GM18519 (cell line): ENCODE data around the gene BTK.

Experiments used
- ATAC-seq: cut with Tn5 transposase; IDR thresholded peaks from one replicate; pipeline ENCODE4 v1.9.1; 2021; ENCODE audit warnings: mild to moderate bottlenecking, moderate library complexity; ENCODE audit not compliant: unreplicated experiment, low FRiP score

BTK gene

GRCh38 chrX:101385795-101386541 is at the start of gene BTK:
TSS of gene BTK (minus strand) at chrX:101386191. CDS start at chrX:101375284, 10,907 bp downstream.
- ATAC-seq, result peak; percentile 46

DNA sequence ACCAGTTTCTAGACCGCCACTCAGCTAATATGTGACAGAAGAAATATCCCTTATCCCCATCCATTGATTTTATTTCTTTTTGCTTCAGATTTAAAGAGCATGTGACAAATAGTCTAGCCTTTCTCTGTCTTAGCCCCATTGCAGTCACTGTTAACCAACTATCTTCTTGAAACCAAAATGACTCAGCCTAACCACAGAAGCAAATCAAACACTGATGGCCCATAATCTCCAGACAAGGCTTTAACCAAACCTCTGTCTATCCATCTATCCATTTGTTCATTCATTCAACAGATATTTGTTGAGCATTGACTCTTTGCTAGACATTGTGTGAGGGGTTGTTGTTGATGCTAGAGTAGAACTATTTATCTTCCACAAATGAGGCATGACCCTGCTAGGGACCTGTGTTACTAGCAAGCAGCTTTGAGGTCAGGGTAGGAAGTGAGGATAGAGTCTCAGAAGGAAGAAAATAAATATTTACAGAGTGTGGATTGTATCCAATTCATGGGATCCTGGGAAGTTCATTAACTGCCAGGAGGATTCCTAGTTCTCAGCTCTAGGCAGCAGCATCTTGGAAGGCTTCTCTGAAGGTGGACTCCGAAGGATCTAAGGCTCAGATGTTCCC is 44.6 kb upstream of the BTK start:
- peak; percentile 85 for ATAC-seq

DNA sequence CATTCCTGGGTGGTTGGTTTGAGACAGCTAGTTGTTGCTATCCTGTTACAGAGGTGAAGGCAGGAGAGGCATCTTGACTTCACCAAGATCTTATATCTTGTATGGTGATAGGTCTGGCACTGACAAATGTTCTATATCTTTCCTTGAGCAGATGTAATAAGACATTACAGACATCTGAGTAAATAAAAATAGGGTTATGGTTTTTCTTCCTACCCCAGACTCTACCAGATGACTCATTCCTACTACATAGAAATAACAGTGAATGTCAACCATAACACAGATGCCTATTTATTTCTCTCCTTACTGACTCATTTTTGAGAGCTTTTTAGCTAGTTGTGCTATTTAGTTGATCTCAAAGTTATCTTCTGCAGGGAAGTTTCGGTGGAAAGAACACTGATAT is 43.9 kb upstream of the BTK start:
- peak; percentile 65 for ATAC-seq

DNA sequence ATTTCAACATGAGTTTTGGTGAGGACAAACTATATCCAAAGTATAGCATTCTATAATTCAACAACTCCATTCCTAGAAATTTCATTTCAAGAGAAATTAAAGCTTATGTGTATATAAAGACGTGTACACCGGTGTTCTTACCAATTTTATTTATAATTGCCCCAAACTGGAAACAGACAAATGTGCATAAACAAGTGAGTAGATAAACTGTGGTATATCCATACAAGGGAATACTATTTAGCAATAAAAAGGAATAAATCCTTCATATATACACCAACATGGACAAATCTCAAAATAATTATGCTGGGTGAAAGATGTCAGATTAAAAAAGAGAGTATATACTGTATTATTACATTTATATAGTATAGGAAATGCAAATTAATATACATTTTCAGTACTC is 42.0 kb upstream of the BTK start:
- ATAC-seq, result no peak

DNA sequence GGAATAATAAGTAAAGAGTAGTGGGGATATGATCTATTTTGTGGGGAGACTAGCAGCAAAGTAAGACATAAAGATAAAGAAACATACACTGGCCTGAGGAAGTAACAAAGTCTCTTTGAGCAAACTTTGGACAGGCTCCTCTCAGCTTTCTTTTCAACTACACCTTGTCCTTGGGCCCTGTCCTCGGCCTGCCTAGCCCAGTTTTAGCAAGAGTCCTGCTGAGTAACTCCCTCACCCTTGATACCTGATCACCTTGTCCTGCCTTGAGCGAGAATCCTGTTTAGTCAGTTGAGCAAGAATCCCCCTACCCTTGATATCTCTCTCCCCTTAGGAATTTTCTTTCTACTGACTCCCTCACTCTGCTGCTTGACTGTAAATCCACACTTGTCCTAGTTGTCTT is 33.5 kb upstream of the BTK start:
- no peak for ATAC-seq

DNA sequence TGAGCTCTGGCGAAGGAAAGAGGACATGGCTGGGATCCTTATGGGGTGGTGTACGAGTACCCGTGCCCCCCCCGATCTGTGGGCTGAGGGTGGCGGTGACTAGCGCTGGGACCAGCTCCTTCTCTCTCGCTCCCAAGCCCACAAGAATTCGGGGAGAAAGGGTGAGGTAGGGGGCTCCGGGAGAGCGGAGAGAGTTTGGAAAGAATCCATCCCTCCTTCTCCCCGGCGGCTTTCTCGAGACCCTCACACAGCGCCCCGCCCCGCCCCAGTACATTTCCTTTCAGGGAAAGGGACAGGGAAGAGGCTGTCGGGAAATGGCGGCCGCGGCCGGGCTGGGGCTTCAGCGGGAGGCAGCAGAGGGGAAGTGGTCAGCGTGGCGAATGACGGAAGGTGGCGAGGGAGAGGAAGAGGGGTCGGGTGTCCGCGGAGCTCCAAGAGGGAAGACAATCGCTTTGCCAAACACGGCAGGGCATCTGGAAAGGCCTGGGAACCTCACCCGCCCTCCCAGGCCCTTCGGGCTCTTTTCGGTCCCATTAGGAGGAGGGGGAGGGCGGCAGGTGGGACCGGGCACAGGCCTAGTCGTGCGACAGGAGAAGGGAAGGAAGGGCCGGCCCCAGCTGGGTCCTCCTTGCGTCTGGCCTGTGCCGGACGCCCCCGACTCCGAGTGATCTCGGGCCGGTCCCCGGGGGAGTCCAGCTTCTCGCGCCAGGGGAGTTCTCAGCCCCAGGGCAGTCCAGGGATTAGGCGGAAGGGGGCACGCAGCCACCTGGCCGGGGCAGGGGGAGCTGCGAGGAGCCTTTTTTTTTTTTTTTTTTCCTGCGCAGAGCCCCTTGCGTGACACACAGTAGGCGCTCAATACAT is 32.2 kb upstream of the BTK start:
- ATAC-seq, result no peak

- ATAC-seq, result no peak
These were observed 31.2 kb upstream of the BTK start for GRCh38 chrX:101417190-101417589.

GRCh38 chrX:101416691-101417090 is 30.7 kb upstream of the BTK start:
- no peak for ATAC-seq

- ATAC-seq, result peak; percentile 53
These were observed 29.5 kb upstream of the BTK start for GRCh38 chrX:101415180-101416145.

DNA sequence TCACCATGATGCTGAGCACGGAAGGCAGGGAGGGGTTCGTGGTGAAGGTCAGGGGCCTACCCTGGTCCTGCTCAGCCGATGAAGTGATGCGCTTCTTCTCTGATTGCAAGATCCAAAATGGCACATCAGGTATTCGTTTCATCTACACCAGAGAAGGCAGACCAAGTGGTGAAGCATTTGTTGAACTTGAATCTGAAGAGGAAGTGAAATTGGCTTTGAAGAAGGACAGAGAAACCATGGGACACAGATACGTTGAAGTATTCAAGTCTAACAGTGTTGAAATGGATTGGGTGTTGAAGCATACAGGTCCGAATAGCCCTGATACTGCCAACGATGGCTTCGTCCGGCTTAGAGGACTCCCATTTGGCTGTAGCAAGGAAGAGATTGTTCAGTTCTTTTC is 26.0 kb upstream of the BTK start:
- no peak for ATAC-seq

DNA sequence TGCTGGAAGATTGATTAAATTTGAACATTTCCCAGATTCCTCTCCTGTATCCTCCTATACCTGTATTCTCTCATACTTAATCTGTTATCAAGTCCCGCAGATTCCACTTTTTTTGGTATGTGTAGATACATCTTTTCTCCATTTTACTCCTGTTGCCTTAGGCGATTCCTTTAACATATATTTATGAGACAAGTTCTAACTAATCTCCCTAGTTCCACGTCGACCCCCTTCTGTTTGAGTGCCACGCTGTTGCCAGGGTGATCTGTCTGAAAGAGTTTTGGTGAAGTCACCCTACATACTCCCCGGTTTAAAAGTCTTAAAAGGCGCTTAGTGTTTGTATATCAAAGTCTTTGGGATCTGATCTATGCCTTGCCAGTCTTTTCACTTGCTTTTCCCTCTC is 24.5 kb upstream of the BTK start:
- no peak for ATAC-seq

DNA sequence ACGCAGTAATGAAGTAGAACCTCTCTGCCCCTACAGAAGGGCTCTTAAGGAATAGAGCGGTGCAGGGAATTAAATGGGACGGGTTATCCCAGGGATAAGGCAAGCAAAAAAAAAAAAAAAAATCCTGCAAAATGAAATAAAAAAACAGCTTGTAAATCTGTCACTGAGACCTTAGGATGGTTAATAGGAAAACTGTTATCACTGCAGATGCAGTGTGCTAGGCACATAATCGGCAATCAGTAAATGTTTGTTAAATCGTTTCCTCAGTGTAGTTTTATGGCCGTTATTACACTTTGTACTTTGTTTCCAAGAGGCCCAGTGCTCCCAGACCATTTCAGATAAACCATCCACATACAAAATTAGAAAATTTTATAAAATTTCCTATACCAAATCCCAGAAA is 23.1 kb upstream of the BTK start:
- no peak for ATAC-seq

DNA sequence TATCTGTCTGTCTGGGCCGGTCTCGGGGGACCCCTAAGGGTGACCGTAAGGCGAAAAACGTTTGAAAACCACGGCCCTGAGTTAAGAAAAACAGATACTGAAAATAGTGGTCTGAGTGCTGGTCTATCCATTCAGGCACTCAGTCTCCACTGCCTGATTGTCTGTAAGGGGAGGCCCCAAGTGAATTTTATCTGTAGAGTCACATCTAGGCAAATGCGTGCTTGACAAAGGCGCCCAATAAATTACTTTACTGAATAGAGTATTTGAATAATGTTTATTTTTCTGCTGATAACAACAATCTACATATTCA is 22.5 kb upstream of the BTK start:
- no peak for ATAC-seq

DNA sequence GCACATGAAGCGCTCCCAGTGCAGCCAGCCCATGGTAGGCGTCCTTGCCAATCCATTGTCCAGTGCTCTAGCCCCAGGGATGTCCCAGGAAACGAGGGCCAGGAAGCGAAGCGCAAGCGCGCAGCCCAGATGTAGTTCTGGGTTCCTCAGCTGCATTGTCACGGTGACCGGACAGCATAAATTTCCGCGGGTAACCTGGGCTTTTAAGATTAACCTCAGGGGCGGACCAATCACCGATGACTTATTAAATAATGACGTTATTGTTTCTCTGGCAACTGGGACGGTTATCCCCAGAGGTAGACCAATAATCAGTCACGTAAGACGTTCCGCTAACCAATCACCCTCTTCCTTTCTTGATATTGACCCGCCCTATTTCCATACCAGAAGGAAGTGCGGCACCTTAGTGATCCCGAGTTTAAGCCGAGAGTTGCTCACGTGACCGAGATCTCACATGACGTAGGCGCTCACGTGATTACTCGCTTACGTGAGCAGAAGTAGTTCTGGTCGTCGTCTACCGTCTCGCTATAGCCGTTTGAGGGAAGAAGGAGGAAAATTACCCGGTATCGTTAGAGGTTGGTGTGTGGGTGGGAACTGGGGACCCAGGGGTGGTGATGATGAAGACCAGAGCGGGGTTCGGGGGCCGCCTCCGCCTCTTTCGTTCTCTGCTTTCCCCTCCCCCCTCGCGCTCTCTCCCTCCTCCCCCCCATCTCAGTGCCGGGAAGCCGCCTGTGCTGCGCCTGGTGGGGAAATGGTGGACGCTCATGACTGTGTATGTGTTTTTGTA is 21.9 kb upstream of the BTK start, which contains the start of the genes GLA and HNRNPH2:
Gene GLA, minus strand, starts transcription at position 178 of the 784 bp plus-strand sequence. Its CDS starts 22 bp downstream, at position 156.
Gene HNRNPH2, plus strand, starts transcription at position 475 of the 784 bp plus-strand sequence. CDS start 3,767 bp downstream, outside the sequence.
- ATAC-seq, result peak; percentile 91

DNA sequence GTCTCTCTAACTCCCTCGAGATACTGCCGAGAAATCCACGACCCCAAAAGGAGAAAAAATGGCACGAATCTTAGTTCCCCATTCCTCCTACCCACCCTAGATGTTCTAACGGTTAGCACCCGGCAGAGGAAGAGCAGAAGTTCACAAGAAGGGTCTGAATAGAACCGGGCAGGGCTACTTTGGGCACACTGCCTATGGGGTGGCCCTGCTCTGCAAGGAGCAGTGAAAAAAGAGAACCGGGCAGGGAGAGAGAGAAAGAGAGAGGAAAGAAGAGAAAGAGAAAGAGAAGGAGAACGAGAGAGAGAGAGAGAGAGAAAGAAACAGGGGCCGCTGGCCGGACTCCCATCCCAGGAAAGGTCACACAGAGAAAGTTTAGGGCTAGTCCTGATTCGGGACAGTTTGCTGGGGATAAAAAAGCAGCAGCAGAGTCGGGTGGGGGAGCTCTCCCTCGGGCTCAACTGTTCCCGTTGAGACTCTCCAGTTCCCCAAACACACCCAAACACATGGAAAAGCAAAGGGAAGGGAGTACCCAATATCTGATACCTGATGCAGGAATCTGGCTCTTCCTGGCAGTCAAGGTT is 21.3 kb upstream of the BTK start:
- no peak for ATAC-seq

- no peak for ATAC-seq
These were observed 13.8 kb upstream of the BTK start for GRCh38 chrX:101399825-101400224.

GRCh38 chrX:101398694-101399093 is 12.7 kb upstream of the BTK start:
- no peak for ATAC-seq

GRCh38 chrX:101397779-101398178 is 11.8 kb upstream of the BTK start:
- ATAC-seq, result no peak

DNA sequence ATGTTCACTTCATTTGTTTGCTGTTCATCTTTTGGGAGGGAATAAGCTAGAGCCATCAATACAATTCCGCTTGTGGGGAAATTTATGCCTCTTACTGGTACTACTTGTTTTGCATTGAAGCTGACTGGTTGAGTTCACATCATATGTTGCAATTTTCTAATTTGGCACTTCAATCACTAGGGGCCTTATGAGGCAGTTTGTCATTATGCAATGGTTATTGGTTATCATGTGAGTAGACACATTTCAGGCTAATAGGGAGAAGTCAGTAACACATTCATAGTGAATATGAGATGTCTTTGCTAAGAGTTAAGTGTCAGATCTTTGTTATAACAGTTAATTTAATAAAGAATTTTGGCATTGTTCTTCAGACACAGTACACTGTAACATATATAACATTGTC is 9.8 kb upstream of the BTK start:
- no peak for ATAC-seq
